ENCODE data around the gene ID4.
A peak's percentile ranks its signal among the peaks of the same experiment; 100 is the strongest.

ID4 gene

GRCh38 chr6:19836799-19837510, at the start of gene ID4:
Gene ID4 (plus strand): TSS chr6:19837370. CDS start chr6:19837755, 385 bp downstream.
- no peaks in the 10 kb centered on the region for H3K79me2 ChIP-seq (ENCODE audit: control insufficient read depth, low read length)
- peaks cover 25% of the 10 kb centered on the region for H3F3A ChIP-seq (ENCODE audit: control insufficient read depth, insufficient read depth)
- TF ChIP-seq, protein P1, sequence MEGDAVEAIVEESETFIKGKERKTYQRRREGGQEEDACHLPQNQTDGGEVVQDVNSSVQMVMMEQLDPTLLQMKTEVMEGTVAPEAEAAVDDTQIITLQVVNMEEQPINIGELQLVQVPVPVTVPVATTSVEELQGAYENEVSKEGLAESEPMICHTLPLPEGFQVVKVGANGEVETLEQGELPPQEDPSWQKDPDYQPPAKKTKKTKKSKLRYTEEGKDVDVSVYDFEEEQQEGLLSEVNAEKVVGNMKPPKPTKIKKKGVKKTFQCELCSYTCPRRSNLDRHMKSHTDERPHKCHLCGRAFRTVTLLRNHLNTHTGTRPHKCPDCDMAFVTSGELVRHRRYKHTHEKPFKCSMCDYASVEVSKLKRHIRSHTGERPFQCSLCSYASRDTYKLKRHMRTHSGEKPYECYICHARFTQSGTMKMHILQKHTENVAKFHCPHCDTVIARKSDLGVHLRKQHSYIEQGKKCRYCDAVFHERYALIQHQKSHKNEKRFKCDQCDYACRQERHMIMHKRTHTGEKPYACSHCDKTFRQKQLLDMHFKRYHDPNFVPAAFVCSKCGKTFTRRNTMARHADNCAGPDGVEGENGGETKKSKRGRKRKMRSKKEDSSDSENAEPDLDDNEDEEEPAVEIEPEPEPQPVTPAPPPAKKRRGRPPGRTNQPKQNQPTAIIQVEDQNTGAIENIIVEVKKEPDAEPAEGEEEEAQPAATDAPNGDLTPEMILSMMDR (IDR thresholded peaks at IDR 0.05; ENCODE audit: low read depth, low read length, poor library complexity, severe bottlenecking), result no peak
- no peak for TF ChIP-seq EZH2phosphoT487 (IDR thresholded peaks at IDR 0.05; ENCODE audit: borderline replicate concordance, low read length)
- no peaks in the 10 kb centered on the region for H4K20me1 ChIP-seq (ENCODE audit: control insufficient read depth, insufficient read depth, low read depth, low read length)
- peak within 1 kb of the TSS; percentile 99; the same call in 1 of the 2 replicates for H3K4me2 ChIP-seq (ENCODE audit: low read length)
- peaks cover 55% of the 10 kb centered on the region for H3K4me1 ChIP-seq (ENCODE audit: control insufficient read depth, low read length)
- H3K36me3 ChIP-seq (ENCODE audit: control insufficient read depth, low read length), result peaks cover 3% of the 10 kb centered on the region; the same call in 1 of the 2 replicates
- no peaks in the 10 kb centered on the region for H3K9me2 ChIP-seq (replicated peaks; ENCODE audit: control insufficient read depth, low read length)
- H3K27me3 ChIP-seq (ENCODE audit: control insufficient read depth, low read length), result no peaks in the 10 kb centered on the region
- peak within 1 kb of the TSS; percentile 85 for H3K4me3 ChIP-seq (ENCODE audit: low read length)
- peak within 1 kb of the TSS; percentile 99 for H3K27ac ChIP-seq (ENCODE audit: low read depth, low read length)
- H3K9me3 ChIP-seq (ENCODE audit: control insufficient read depth, insufficient read depth, low read length), result no peaks in the 10 kb centered on the region

DNA sequence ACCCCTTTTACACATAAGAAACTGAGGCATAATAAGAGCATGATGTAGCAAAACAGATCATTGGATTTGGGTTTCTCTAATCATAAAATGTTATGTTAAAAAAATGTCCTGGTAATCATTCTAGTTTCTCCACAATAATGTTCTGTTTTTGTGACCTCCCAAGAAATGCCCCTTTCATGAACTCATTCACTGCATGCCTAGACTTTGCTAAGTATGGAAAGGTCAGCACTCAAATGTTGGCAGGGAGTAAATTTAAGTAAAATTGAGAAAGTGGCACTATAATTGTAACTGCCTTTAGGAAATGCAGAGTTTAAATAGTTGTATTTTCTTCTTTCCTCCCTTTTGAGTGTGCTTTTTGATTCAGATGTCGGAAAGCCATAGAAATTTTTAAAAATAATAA, 48.5 kb upstream of the ID4 start:
- H3K36me3 ChIP-seq (ENCODE audit: control insufficient read depth, low read length), result no peaks in the 10 kb centered on the region
- no peaks in the 10 kb centered on the region for H3F3A ChIP-seq (ENCODE audit: control insufficient read depth, insufficient read depth)
- no peaks in the 10 kb centered on the region; the same call in 1 of the 2 replicates for H3K4me1 ChIP-seq (ENCODE audit: control insufficient read depth, low read length)
- no peaks in the 10 kb centered on the region for H3K9me3 ChIP-seq (ENCODE audit: control insufficient read depth, insufficient read depth, low read length)
- no peaks in the 10 kb centered on the region for H3K9me2 ChIP-seq (replicated peaks; ENCODE audit: control insufficient read depth, low read length)
- TF ChIP-seq EZH2phosphoT487 (IDR thresholded peaks at IDR 0.05; ENCODE audit: borderline replicate concordance, low read length), result no peak
- TF ChIP-seq, protein P1 (IDR thresholded peaks at IDR 0.05; ENCODE audit: low read depth, low read length, poor library complexity, severe bottlenecking), result no peak
- no peak overlapping the region for H3K4me2 ChIP-seq (ENCODE audit: low read length)
- H4K20me1 ChIP-seq (ENCODE audit: control insufficient read depth, insufficient read depth, low read depth, low read length), result no peaks in the 10 kb centered on the region
- H3K27ac ChIP-seq (ENCODE audit: low read depth, low read length), result no peak overlapping the region
- H3K4me3 ChIP-seq (ENCODE audit: low read length), result no peak overlapping the region
- no peaks in the 10 kb centered on the region for H3K79me2 ChIP-seq (ENCODE audit: control insufficient read depth, low read length)
- no peaks in the 10 kb centered on the region for H3K27me3 ChIP-seq (ENCODE audit: control insufficient read depth, low read length)

DNA sequence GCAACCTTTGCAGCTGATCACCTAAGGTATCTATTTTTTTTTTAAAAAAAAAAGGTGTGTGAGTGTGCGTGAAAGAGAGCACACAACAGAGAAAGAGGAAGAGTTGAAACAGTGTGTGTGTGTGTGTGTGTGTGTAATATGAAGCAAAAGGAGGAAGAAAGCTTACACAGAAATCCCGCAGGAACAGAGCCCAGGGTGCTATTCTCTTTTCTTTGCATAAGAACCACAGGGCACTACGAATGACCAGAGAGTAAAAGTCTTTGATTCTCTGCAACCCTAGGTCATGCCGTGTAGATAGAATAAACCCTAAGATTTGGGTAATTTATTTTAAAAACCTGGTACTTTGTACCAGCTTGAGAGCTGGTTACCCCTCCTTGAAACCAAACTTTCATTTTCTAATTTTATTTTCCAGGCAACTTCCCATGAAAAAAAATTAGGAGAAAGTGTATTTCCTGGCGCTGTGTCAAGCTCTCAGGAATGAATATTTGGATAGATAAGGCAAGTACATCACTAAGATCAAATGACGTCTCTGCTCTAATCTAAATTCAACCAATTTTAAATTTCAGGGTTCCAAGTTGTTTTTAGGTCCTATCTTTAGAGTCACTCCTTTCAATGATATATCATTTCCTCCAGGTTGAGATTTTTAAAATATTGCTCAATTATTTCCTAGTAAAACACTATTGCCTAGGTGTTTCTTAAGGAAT, 47.9 kb upstream of the ID4 start:
- Histone ChIP-seq H3K27ac (ENCODE audit: low read depth, low read length) (no peak overlapping the region), H3K4me3 (ENCODE audit: low read length) (no peak overlapping the region), H3K4me2 (ENCODE audit: low read length) (no peak overlapping the region), H3K9me3 (ENCODE audit: control insufficient read depth, insufficient read depth, low read length) (no peaks in the 10 kb centered on the region), H3K36me3 (ENCODE audit: control insufficient read depth, low read length) (no peaks in the 10 kb centered on the region), H3K4me1 (ENCODE audit: control insufficient read depth, low read length) (no peaks in the 10 kb centered on the region; the same call in 1 of the 2 replicates), H3K9me2 (replicated peaks; ENCODE audit: control insufficient read depth, low read length) (no peaks in the 10 kb centered on the region), H3F3A (ENCODE audit: control insufficient read depth, insufficient read depth) (no peaks in the 10 kb centered on the region), H3K79me2 (ENCODE audit: control insufficient read depth, low read length) (no peaks in the 10 kb centered on the region), H4K20me1 (ENCODE audit: control insufficient read depth, insufficient read depth, low read depth, low read length) (no peaks in the 10 kb centered on the region), H3K27me3 (ENCODE audit: control insufficient read depth, low read length) (no peaks in the 10 kb centered on the region)
- TF ChIP-seq, protein P1 (IDR thresholded peaks at IDR 0.05; ENCODE audit: low read depth, low read length, poor library complexity, severe bottlenecking), result no peak
- TF ChIP-seq EZH2phosphoT487 (IDR thresholded peaks at IDR 0.05; ENCODE audit: borderline replicate concordance, low read length), result no peak
